ENCODE results near the gene DCLK1.

The DCLK1 gene

GRCh38 chr13:36131222-36131930, at the start of gene DCLK1:
Gene DCLK1, minus strand, starts transcription at chr13:36131382.
- DNase-seq (ENCODE audit: insufficient read length, low spot score) = no peak
- no peak for FAIRE-seq
- TF ChIP-seq POLR2A (IDR thresholded peaks at IDR 0.05; ENCODE audit: low read depth, low read length) = no peak

- DNase-seq (ENCODE audit: insufficient read length, low spot score) = no peak
- TF ChIP-seq POLR2A (IDR thresholded peaks at IDR 0.05; ENCODE audit: low read depth, low read length) = no peak
- FAIRE-seq = no peak
Observed at GRCh38 chr13:36175621-36176020, 44.4 kb upstream of the DCLK1 start.

- DNase-seq (ENCODE audit: insufficient read length, low spot score) (no peak), FAIRE-seq (no peak)
- TF ChIP-seq POLR2A (IDR thresholded peaks at IDR 0.05; ENCODE audit: low read depth, low read length) = no peak
Observed at GRCh38 chr13:36174923-36175322, 43.7 kb upstream of the DCLK1 start.

- DNase-seq (ENCODE audit: insufficient read length, low spot score) = no peak
- no peak for TF ChIP-seq POLR2A (IDR thresholded peaks at IDR 0.05; ENCODE audit: low read depth, low read length)
- FAIRE-seq = no peak
Observed at GRCh38 chr13:36173571-36174322, 42.6 kb upstream of the DCLK1 start.

DNA sequence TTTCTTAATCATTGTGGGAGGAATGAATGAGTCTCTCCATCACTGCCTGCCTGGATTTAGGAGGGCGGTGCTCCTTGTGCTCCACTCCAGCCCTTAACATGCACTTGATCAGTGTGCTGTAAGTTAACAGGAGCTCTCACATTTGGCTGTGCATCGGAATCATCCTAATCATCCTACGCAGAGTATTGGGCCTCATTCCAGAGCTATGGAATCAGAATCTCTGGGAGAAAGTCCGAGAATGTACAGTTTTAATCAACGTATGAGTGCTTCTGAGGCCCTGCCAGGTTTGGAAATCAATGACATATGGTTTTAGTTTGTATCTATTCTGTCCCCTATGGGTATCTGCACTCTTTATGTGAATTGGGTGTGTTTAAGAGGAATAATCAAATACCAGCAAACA, 34.9 kb upstream of the DCLK1 start:
- no peak for FAIRE-seq
- no peak for DNase-seq (ENCODE audit: insufficient read length, low spot score)
- TF ChIP-seq POLR2A (IDR thresholded peaks at IDR 0.05; ENCODE audit: low read depth, low read length) = no peak

- DNase-seq (ENCODE audit: insufficient read length, low spot score) = no peak
- TF ChIP-seq POLR2A (IDR thresholded peaks at IDR 0.05; ENCODE audit: low read depth, low read length) = no peak
- no peak for FAIRE-seq
Observed at GRCh38 chr13:36163809-36164308, 32.7 kb upstream of the DCLK1 start.

DNA sequence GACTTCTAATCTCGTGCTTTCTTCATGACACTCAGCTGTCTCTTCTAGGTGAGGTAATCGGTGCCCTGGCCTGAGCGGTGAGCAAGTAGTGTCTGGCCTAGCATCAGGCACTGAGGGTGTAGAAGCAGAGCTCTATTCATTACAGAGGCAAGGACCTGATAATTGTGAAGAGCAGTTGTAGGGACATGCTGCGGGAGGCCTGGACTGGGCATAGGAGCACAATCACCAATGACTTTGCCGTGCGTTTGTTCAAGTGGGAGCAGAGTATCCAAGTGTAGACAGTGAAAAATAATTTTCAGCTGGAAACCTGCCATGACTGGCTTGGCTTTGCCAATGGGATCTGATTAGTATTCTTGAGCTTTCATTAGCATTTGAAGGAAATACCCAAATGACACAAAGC, 32.1 kb upstream of the DCLK1 start:
- TF ChIP-seq POLR2A (IDR thresholded peaks at IDR 0.05; ENCODE audit: low read depth, low read length) = no peak
- no peak for DNase-seq (ENCODE audit: insufficient read length, low spot score)
- no peak for FAIRE-seq

GRCh38 chr13:36160297-36160696, 29.1 kb upstream of the DCLK1 start:
- FAIRE-seq (no peak), DNase-seq (ENCODE audit: insufficient read length, low spot score) (no peak)
- TF ChIP-seq POLR2A (IDR thresholded peaks at IDR 0.05; ENCODE audit: low read depth, low read length) = no peak

GRCh38 chr13:36158611-36159010, 27.4 kb upstream of the DCLK1 start:
- no peak for TF ChIP-seq POLR2A (IDR thresholded peaks at IDR 0.05; ENCODE audit: low read depth, low read length)
- DNase-seq (ENCODE audit: insufficient read length, low spot score) (no peak), FAIRE-seq (no peak)

DNA sequence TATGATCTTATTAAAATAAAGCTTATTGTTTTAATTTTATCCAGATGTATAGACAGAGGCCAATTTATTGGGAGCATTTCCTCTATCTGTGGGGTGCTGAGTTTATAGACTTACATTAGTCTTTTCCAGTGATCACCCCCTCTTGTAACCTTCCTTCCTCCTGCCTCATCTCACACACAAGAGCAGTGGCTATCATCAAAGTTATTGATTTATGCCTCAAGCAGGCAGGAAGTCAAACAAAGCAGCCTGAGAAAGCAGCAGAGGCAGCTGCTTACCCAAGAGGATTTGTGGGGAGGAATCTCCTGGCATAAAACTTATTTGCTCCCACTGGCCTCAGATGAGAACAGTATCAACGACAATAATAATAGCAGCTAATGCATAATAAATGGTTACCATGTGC, 26.3 kb upstream of the DCLK1 start:
- no peak for DNase-seq (ENCODE audit: insufficient read length, low spot score)
- no peak for TF ChIP-seq POLR2A (IDR thresholded peaks at IDR 0.05; ENCODE audit: low read depth, low read length)
- FAIRE-seq = no peak

- TF ChIP-seq POLR2A (IDR thresholded peaks at IDR 0.05; ENCODE audit: low read depth, low read length) = no peak
- FAIRE-seq (no peak), DNase-seq (ENCODE audit: insufficient read length, low spot score) (no peak)
Observed at GRCh38 chr13:36154567-36155291, 23.5 kb upstream of the DCLK1 start.

- DNase-seq (ENCODE audit: insufficient read length, low spot score) (no peak), FAIRE-seq (no peak)
- no peak for TF ChIP-seq POLR2A (IDR thresholded peaks at IDR 0.05; ENCODE audit: low read depth, low read length)
Observed at GRCh38 chr13:36151591-36151990, 20.4 kb upstream of the DCLK1 start.

GRCh38 chr13:36148446-36148845, 17.3 kb upstream of the DCLK1 start:
- FAIRE-seq = no peak
- DNase-seq (ENCODE audit: insufficient read length, low spot score) = no peak
- no peak for TF ChIP-seq POLR2A (IDR thresholded peaks at IDR 0.05; ENCODE audit: low read depth, low read length)

DNA sequence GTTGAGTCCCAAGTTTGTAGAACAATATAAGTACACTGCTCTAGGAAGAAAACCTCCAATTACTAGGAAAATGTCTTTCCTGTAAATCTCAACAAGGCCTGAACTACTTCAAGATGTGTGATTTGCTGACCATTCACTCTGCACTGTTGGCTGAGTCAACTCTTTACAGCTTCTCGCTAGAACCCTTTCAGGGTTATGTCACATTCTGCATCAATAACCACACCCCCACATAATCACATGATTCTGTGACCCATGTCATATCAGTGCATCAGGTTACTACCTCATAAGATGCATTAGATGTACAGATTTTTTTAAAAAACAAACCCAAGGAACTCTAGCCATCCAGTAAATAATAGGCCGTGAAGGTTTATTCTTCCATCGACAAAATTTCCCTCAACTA, 16.1 kb upstream of the DCLK1 start:
- TF ChIP-seq POLR2A (IDR thresholded peaks at IDR 0.05; ENCODE audit: low read depth, low read length) = no peak
- FAIRE-seq (no peak), DNase-seq (ENCODE audit: insufficient read length, low spot score) (no peak)

All from H54 (cell line).